GM18499 (cell line): ENCODE results near the gene ATP2C2.
"Not testable (repeated sequence)": the region's sequence is repeated elsewhere in the genome, so short reads cannot be mapped to it uniquely, and the experiment has no call there.

Experiments
- ATAC-seq: cut with Tn5 transposase; IDR thresholded peaks from one replicate; pipeline ENCODE4 v1.9.1; 2021; ENCODE audit warnings: moderate number of reproducible peaks; ENCODE audit not compliant: insufficient read depth, unreplicated experiment

ATP2C2 gene, protein sequence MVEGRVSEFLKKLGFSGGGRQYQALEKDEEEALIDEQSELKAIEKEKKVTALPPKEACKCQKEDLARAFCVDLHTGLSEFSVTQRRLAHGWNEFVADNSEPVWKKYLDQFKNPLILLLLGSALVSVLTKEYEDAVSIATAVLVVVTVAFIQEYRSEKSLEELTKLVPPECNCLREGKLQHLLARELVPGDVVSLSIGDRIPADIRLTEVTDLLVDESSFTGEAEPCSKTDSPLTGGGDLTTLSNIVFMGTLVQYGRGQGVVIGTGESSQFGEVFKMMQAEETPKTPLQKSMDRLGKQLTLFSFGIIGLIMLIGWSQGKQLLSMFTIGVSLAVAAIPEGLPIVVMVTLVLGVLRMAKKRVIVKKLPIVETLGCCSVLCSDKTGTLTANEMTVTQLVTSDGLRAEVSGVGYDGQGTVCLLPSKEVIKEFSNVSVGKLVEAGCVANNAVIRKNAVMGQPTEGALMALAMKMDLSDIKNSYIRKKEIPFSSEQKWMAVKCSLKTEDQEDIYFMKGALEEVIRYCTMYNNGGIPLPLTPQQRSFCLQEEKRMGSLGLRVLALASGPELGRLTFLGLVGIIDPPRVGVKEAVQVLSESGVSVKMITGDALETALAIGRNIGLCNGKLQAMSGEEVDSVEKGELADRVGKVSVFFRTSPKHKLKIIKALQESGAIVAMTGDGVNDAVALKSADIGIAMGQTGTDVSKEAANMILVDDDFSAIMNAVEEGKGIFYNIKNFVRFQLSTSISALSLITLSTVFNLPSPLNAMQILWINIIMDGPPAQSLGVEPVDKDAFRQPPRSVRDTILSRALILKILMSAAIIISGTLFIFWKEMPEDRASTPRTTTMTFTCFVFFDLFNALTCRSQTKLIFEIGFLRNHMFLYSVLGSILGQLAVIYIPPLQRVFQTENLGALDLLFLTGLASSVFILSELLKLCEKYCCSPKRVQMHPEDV

DNA sequence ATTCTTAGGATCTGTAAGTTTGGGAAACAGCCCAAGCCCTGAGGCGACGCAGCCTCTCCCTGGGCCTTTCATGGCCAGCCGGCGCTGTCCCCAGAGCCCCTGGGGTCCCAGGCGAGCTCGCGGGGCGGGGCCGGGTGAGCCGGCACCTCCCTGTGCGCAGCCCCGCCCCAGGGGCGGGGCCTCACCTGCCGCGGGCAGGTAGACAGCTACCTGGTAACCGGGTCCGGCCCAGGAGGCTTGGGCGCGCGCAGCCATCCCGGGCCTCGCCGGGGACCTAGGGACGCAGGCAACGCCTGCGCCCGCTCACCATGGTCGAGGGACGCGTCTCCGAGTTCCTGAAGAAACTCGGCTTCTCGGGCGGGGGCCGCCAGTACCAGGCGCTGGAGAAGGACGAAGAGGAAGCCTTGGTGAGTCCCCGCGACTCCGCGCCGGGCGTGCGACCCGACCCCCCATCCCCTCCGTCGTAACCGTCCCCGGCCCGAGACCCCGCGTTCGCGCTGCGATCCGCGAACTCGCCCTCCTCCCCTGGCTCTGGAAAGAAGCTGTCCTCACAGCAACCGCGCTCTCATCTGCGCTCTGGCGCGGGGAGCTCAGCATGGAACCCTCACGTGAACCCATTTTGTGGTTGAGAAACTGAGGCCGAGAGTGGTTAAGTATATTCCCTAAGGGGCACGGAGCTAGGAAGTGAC, at the start of gene ATP2C2:
Gene ATP2C2 (plus strand): TSS at position 231 of the 689 bp plus-strand sequence. CDS start 78 bp downstream, at position 309.
- no peak for ATAC-seq

DNA sequence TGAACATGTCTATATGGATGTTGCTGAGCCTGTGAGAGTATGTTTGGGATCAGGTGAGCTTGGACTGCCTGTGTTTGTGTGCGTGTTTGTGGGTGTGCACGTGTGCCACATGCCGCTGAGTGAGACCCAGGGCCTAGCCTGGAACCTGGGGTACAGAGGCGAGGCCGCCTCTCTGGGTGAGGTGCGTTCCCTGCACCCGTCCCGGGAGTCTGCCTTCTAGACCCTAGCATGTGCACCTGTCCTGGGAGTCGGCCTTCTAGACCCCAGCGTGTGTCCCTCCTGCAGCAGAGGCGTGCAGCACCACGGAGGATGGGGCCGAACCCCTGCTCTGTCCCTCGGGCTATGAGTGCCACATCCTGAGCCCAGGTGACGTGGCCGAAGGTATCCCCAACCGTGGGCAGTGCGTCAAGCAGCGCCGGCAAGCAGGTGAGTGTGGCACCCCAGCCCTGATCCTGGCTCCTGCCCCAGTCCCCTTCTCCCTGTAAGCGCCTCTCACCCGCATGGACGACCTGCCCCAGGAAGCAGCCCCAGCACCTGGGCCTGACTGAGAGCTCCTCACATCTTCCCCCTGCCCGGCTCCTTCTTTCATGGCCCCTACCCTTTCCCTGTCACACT, 49.1 kb upstream of the ATP2C2 start:
- no peak for ATAC-seq

DNA sequence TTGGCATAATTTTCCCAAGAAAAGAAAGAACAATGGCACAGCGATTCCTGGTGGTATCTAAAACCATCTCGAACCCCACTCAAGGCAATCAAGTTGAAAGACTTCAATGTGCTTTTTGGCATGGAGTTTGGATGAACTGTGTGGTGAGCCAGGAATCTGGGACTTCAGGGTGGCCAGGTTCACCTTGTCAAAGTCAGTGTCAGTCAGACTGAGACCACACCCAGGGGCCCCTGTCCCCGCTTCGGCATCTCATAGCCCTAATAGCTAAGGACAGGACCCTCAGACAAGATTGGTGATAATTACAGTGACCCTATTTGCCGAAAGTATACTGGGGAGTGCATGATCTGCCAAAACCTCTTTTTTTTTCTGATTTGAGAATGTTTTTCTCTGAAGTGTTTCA, 47.8 kb upstream of the ATP2C2 start:
- ATAC-seq, result no peak

DNA sequence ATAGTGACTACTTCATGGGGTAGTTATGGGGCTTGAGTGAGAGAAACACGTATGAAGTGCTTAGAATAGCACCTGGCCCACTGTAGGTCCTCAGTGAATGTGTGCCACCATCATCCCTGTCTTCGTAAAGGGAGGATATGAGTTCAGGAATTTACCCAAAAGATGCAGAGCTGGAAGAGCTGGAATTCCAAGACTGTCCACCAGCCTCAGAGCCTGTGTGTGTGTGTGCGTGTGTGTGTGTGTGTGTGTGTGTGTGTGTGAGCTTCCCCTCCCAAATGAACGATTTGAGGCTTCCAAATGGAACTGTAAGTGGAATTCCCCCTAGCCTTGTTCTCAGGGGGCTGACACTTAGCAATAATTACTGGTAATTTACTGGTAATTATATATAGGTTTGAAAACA, 46.4 kb upstream of the ATP2C2 start:
- no peak for ATAC-seq

DNA sequence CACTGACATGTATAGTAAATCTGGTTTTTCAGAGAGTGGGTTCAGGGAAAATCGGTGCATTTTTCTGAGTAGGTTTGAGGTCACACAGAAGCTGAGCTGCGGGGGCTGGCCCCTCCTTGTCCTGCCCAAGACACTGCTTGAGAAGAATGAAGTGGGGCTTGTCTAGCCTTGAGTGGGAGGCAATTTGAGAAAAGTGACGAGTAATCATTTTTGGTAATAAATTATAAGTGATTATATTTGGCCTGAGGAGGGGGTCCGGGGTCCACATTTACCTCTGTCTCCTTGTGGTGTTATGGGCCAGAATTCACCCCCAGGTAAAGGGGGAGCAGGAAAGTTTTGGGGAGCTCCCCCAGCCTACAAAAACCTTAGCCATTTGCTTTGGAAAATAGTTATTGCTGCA, 45.6 kb upstream of the ATP2C2 start:
- no peak for ATAC-seq

DNA sequence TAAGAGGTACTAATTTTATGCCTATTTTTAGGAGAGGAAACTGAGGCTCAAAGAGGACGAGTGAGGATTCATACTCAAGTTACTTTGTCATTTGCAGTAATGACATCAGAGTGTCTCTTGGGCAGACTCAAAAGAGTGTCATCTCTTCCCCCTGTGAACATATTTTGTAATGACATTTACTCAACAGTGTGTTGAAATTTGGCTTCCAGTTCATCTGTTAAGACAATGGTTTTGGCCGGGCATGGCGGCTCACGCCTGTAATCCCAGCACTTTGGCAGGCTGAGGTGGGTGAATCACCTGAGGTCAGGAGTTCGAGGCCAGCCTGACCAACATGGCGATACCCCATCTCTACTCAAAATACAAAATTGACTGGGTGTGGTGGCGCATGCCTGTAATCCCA, 44.7 kb upstream of the ATP2C2 start:
- ATAC-seq, result no peak

DNA sequence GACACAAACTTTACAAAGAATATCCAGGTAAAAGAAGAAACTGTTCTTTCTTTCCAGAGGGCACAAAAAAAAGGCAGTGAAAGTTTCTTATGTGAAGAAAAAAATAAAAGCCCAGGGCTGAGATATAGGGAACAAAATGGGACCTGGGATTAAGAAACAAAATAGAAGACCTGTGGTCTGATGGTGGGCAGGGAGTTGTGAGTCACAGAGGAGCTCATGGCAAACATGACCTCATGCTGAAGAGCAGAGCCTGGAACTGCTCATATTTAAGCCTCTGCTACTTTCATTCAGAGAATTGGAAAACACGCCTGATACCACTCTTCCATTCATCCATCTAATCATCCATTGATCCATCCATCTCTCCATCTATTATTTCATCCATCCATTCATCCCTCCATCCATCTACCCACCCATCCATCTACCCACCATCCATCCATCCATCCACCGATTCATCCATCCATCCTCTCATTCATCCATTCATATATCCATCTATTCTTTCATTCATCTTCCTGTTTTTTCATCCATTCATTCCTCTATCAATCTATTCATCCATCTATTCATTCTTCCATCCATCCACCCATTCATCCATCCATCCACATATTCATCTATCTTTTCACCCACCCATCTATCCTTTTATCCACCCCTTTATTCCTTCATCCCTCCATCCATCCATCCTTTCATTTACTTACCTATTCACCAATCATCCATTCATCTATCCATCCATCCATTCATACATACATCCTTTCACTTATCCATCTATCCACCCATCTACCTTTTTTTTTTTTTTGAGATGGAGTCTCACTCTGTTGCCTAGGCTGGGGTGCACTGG, 43.7 kb upstream of the ATP2C2 start:
- ATAC-seq, result no peak

DNA sequence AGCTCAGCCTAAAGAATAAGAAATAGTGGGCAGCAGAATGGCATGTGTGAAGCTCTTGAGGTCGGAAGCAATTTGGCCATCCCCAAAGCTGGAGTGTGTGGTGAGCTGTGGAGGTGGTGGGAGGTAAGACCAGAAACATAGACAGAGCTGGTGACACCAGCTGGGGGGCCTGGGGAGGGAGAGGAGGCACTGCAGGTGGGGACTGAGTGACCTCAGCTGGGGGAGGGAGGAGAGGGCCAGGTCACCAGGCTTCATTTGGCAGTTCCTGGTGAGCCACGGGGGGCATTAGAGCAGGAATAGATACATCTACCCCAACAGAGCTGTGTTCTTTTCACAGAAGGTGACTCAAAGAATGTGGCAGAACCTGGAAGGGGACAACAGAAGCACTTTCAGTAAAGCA, 41.8 kb upstream of the ATP2C2 start:
- ATAC-seq, result no peak

DNA sequence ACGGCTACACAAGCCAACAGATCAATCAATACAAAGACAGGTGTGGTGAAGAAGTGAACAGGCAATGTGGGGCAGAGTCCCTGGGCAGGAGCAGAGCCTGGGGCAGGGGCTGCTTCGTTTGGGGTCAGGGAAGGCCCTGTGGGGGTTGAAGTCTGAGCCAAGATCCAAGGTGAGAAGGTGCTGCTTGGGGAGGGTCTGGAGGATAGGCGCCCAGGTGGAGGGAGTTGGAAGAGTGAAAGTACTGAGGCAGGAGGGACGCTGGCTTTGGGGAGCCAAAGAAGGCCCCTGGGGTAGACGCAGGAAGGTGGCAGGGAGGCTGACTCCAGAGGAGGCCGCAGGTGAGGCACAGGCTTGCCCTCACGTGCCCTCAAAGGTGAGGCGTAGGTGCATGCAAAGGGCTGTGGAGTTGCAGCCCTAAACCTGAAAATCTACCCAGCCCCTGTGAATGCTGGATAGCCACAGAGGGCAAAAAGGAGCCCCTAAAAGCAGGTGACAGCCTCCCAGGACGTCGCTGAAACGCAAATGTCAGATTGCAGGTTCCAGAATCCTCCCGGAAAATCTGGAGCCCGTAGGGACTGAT, 40.3 kb upstream of the ATP2C2 start:
- ATAC-seq, result no peak

DNA sequence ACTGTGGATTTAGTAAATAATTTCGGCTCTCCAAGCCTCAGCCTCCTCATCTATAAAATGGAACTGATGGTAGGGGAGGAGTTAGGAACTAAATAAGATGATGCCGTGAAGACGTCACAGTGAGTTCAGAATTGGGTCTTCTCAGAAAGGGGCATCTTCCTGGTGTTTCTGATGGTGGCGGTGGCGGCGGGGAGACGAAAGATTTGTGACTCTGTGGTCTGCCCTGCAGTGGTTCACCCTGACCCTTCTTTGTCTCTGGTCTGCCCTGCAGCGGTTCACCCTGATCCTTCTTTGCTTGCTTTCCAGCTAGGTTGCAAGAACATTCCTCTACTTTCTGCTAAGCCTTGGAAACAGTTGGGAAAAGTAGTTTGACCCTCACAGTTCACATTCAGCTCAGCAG, 39.3 kb upstream of the ATP2C2 start:
- ATAC-seq, result no peak

DNA sequence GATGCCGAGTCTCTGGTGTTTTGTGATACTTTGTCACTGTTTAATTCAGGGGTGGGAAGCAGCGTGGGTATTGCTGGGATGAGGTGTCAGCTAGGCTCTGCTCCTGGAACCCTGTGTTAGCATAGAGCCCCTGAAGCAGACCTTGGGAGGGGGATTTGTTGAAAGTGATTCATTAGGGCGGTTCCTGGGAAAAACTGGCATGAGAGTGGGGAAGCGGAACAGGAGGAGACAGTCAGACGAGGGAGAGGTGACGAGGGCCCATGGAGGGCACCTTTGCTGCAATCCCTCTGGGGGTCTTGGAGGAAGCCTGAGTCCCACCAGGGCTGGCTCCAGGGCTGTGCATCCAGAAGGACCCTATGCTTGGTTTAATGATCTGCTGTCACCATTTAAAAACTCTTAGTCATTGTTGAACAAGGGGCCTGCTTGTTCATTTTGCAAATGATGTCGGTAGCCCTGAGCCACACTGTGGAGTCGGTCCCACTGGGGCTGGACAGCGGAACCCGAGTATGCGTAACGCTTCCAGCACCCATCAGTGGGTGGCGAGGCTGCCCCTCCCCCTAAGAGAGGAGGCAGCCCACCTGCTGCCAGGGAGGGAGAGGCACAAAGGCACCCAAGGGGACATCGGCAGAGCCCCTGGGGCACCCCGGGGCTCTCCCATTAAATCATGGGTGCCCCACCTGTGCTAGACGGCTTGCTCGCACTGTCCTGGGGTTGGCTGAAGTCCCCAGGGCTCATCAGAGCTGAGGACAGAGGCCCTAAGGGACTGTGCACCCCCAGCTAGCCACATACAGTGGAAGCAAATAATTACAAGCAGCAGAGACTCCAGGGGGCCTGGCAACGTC, 38.3 kb upstream of the ATP2C2 start:
- no peak for ATAC-seq

DNA sequence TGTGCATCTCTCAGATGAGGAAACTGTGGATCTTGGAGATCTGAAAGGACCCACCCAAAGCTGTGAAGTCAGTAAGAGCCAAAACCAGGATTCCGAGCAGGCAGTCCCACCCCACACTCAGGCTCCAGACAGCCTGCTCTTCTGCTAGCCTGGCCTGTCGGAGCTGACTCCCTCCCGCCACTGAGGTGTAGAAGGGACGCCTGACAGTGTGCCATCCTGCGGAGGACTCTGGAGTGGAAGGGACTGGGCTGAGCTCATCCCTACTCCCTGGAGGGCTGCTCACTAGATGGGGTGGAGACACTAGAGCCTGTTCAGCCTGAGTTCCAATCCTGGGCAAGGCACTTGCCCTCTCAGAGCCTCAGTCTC, 37.7 kb upstream of the ATP2C2 start:
- ATAC-seq, result no peak

DNA sequence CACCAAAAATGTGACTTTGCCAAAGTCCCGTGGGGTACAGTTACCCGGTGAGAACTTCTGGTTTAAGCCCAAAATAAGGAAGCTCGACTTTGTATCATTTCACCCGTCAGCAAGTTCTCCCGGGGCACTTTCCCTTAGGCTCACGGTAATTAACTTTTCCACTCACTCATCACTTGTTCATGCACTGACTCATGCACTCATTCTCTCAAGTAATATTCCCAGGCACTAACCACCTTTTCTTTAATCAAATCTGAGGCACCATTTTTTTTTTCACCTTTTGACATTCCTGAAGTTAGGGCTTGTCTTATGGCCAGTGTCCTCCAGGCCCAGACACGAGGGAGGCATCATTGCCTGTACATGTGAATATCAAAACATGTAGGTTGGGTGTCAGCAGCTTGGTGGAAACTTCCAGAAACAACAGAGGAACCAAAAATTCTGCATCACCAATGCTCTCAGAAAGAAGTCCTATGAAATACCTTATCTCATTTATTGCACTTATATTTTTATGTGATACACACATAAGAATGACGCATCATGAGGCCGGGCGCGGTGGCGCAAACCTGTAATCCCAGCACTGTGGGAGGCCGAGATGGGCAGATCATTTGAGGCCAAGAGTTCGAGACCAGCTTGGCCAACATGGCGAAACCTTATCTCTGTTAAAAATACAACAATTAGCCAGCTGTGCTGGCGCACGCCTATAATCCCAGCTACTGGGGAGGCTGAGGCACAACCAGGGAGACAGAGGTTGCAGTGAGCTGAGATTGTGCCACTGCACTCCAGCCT, 36.1 kb upstream of the ATP2C2 start:
- no peak for ATAC-seq

DNA sequence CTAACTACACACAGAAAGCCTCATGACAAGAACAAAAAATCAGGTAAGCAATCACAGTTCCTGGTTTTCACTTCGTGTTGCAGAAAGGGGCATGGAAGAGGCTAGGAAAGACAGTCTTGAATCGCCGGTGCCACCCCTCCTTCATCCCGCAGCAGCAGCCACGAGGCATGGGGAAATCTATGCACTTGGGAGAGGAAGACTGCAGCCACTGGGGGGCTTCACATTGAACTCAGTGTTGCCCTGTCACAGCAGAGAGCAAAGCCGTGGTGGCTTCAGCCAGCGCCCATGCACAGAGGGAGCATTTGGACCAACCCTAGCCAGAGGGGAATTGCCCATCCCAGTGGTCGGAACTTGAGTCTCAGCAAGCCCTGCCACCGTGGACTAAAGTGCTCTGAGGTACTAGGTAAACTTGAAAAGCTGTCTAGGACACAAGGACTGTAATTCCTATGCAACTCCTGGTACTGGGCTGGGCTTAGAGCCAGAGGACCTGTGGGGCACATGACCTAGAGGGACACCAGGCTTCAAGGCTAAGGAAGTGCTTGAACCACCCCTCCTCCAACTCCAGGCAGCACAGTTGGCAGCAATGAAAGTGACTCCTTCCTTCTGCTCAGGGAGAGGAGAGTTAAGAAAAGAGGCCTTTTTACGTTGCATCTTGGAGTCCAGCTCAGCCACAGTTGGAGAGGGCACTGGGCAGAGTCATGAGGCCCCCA, 35.2 kb upstream of the ATP2C2 start:
- no peak for ATAC-seq

DNA sequence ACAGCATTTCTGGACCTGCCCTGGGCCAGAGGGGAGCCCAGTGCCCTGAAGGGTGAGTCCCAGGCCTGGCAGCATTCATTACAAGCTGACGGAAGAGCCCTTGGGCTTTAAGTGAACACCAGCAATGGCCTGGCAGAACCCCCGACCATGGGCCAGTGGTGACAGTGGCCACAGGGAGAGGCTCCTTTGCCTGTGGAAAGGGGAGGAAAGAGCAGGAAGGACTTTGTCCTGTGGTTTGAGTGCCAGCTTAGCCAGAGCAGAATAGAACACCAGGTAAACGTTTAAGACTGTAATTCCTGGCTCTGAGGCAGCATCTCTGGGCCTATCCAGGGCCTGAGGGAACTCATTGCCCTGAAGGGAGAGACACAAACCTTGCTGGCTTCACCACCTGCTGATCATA, 34.3 kb upstream of the ATP2C2 start:
- no peak for ATAC-seq

DNA sequence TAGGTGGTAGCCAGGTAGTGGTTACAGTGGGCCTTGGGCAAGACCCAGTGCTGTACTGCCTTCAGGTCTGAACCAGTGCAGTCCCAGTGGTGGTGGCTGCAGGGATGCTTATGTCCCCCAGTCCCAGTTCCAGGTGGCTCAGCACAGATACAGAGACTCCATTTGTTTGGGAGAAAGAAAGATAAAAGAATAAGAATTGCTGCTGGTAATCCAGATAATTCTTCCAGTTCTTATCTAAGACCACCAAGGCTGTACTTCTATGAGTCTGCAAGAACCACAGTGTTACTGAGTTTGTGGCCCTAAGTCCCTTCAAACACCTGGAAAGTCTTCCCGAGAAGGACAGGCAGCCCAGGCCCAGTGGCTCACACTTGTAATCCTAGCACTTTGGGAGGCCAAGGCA, 33.9 kb upstream of the ATP2C2 start:
- ATAC-seq, result no peak

DNA sequence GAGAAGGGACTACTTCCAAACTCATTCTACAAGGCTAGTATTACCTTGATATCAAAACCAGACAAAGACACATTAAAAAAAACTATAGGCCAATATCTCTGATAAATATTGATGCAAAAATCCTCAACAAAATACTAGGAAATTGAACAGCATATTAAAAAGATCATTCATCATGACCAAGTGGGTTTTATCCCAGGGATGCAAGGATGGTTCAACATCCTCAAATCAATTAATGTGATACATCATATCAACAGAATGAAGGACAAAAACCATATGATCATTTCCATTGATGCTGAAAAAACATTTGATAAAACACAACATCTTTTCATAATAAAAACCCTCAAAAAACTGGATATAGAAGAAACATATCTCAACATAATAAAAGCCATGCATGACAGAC, 31.1 kb upstream of the ATP2C2 start:
- ATAC-seq, result not testable (repeated sequence)
